ENCODE data around the gene RNF151.

Gene RNF151

GRCh38 chr16:1989209-1990100 is 22.8 kb downstream of the RNF151 start, which contains the start of gene SYNGR3:
TSS of gene SYNGR3 (plus strand) at chr16:1989970. CDS start at chr16:1990103, 133 bp downstream.
- TF ChIP-seq FOXM1 (IDR thresholded peaks at IDR 0.05; ENCODE audit: borderline replicate concordance) (no peak), BHLHE40 (IDR thresholded peaks at IDR 0.05; ENCODE audit: borderline replicate concordance) (no peak), LEF1 (IDR thresholded peaks at IDR 0.05; ENCODE audit: borderline replicate concordance) (no peak), ZNF384 (IDR thresholded peaks at IDR 0.05) (no peak)
- ChIA-PET POLR2A (interaction anchor here (1.1 to 1.2 kb wide), 2 partner anchors 8 to 18 kb away, joined by 3 read pairs; no protein-coding TSS in a partner anchor), CTCF (no interaction called here)
- no peak for DNase-seq (ENCODE audit: extremely low spot score)

GRCh38 chr16:1990101-1990350 is 23.4 kb downstream of the RNF151 start:
- ChIA-PET CTCF (no interaction called here), POLR2A (interaction anchor here (1.0 to 3.3 kb wide), 2 partner anchors 25 to 27 kb away, joined by 4 to 15 read pairs; partner anchors contain the start of gene RPS2)
- no peak for TF ChIP-seq ARNT (IDR thresholded peaks at IDR 0.05)
- TF ChIP-seq ELF4 (IDR thresholded peaks at IDR 0.05) = no peak
- no peak for TF ChIP-seq PKNOX1 (IDR thresholded peaks at IDR 0.05)
- no peak for TF ChIP-seq HDGF (IDR thresholded peaks at IDR 0.05; ENCODE audit: borderline replicate concordance)
- TF ChIP-seq L3MBTL2 (conservative IDR thresholded peaks at IDR 0.05) = no peak
- TF ChIP-seq LEF1 (IDR thresholded peaks at IDR 0.05; ENCODE audit: borderline replicate concordance) = no peak
- no peak for TF ChIP-seq FOXA1 (IDR thresholded peaks at IDR 0.05)
- no peak for TF ChIP-seq SUZ12 (IDR thresholded peaks at IDR 0.05)
- TF ChIP-seq NFRKB (IDR thresholded peaks at IDR 0.05) = no peak
- TF ChIP-seq FOXK2 (IDR thresholded peaks at IDR 0.05) = no peak
- no peak for TF ChIP-seq ZNF384 (IDR thresholded peaks at IDR 0.05)
- no peak for TF ChIP-seq SP1 (IDR thresholded peaks at IDR 0.05)
- TF ChIP-seq FOXM1 (IDR thresholded peaks at IDR 0.05; ENCODE audit: borderline replicate concordance) = no peak
- no peak for DNase-seq (ENCODE audit: extremely low spot score)

- CTCF ChIA-PET = no interaction called here
- POLR2A ChIA-PET = interaction anchor here (1.0 to 3.3 kb wide), 2 partner anchors 26 to 27 kb away, joined by 4 to 15 read pairs; partner anchors contain the start of gene RPS2
- DNase-seq (ENCODE audit: extremely low spot score) = no peak
- no peak for TF ChIP-seq BHLHE40 (IDR thresholded peaks at IDR 0.05; ENCODE audit: borderline replicate concordance)
These were observed 23.9 kb downstream of the RNF151 start for GRCh38 chr16:1990351-1991134.

GRCh38 chr16:1991135-1991551 is 24.5 kb downstream of the RNF151 start:
- TF ChIP-seq SP1 (IDR thresholded peaks at IDR 0.05) (no peak), TARDBP (IDR thresholded peaks at IDR 0.05) (no peak), ELF4 (IDR thresholded peaks at IDR 0.05) (no peak), NFRKB (IDR thresholded peaks at IDR 0.05) (no peak), LEF1 (IDR thresholded peaks at IDR 0.05; ENCODE audit: borderline replicate concordance) (no peak), ARNT (IDR thresholded peaks at IDR 0.05) (no peak), FOXA1 (IDR thresholded peaks at IDR 0.05) (no peak), ZNF384 (IDR thresholded peaks at IDR 0.05) (no peak), L3MBTL2 (conservative IDR thresholded peaks at IDR 0.05) (no peak), HDGF (IDR thresholded peaks at IDR 0.05; ENCODE audit: borderline replicate concordance) (no peak), CTBP1 (IDR thresholded peaks at IDR 0.05; ENCODE audit: borderline replicate concordance) (no peak), BHLHE40 (IDR thresholded peaks at IDR 0.05; ENCODE audit: borderline replicate concordance) (no peak), FOXM1 (IDR thresholded peaks at IDR 0.05; ENCODE audit: borderline replicate concordance) (no peak), PKNOX1 (IDR thresholded peaks at IDR 0.05) (no peak), SUZ12 (IDR thresholded peaks at IDR 0.05) (no peak), FOXK2 (IDR thresholded peaks at IDR 0.05) (no peak)
- ChIA-PET CTCF (no interaction called here), POLR2A (interaction anchor here (0.6 to 3.3 kb wide), 3 partner anchors 16 to 28 kb away, joined by 3 to 15 read pairs (median 4); partner anchors contain the start of gene RPS2)
- no peak for DNase-seq (ENCODE audit: extremely low spot score)

- no peak for DNase-seq (ENCODE audit: extremely low spot score)
- no peak for TF ChIP-seq L3MBTL2 (conservative IDR thresholded peaks at IDR 0.05)
- TF ChIP-seq TARDBP (IDR thresholded peaks at IDR 0.05) = no peak
- TF ChIP-seq CTBP1 (IDR thresholded peaks at IDR 0.05; ENCODE audit: borderline replicate concordance) = no peak
- TF ChIP-seq ZNF384 (IDR thresholded peaks at IDR 0.05) = no peak
- TF ChIP-seq SUZ12 (IDR thresholded peaks at IDR 0.05) = no peak
- CTCF ChIA-PET = no interaction called here
- POLR2A ChIA-PET = interaction anchor here (0.6 to 3.3 kb wide), 2 partner anchors 16 to 27 kb away, joined by 3 to 15 read pairs; partner anchors contain the start of gene RPS2
These were observed 24.9 kb downstream of the RNF151 start for GRCh38 chr16:1991588-1991947.

- ChIA-PET POLR2A (interaction anchor here (1.5 to 3.3 kb wide), 2 partner anchors 16 to 27 kb away, joined by 6 to 15 read pairs; partner anchors contain the start of gene RPS2), CTCF (interaction anchor here (0.9 kb wide), 1 partner anchor 24 kb away, joined by 3 read pairs; no protein-coding TSS in a partner anchor)
- peak; percentile 98 for DNase-seq (ENCODE audit: extremely low spot score)
- TF ChIP-seq L3MBTL2 (conservative IDR thresholded peaks at IDR 0.05) (peak; percentile 66), FOXM1 (IDR thresholded peaks at IDR 0.05; ENCODE audit: borderline replicate concordance) (no peak)
These were observed 25.5 kb downstream of the RNF151 start for GRCh38 chr16:1991948-1992703.

Measured in HEK293T (cell line).